Esophagus muscularis mucosa (tissue), 4 donors: ENCODE measurements around the gene GSTCD.

ENCODE experiments used
- EP300 ChIP-seq: sonication (generic); formaldehyde crosslinking; IDR thresholded peaks from one replicate; pipeline ENCODE4 v1.6.1; 2017; ENCODE audit warnings: antibody characterized with exemption
- POLR2A ChIP-seq: fragments of 450-650 bp; IDR thresholded peaks from one replicate; pipeline ENCODE4 v1.6.1; 2017; ENCODE audit warnings: antibody characterized with exemption, moderate library complexity, mild to moderate bottlenecking, low read depth
- TF ChIP-seq, protein P1 (sequence below), 3 experiments: fragments of 200-600 bp in 2 of 3; fragments of 450-650 bp in 1 of 3; sonication (generic) in 2 of 3; IDR thresholded peaks; one replicate each; pipeline ENCODE4 v1.5.1; 2017 to 2019; ENCODE audit warnings: antibody characterized with exemption in 3 of 3, mild to moderate bottlenecking in 2 of 3, moderate library complexity in 1 of 3

DNA sequence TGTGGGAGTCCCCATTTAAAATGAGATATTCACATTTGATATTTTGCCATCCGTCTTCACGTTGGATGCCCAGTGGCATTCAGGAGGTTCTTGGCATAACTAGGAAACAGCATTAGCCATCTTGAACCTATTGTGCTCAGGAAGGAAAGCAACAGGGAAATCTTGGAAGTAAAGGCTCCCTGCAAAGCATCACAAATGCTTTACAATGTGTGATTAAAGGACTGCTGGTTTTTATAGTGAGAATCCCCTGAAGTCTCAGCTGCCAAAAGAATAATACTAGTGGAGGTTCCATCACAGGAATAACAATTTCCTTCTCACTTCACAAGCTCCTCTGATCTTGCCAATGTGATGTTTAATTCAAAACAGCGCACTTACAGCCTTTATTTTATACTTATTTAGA lies 137.0 kb downstream of the GSTCD start:
- TF ChIP-seq, protein P1, sequence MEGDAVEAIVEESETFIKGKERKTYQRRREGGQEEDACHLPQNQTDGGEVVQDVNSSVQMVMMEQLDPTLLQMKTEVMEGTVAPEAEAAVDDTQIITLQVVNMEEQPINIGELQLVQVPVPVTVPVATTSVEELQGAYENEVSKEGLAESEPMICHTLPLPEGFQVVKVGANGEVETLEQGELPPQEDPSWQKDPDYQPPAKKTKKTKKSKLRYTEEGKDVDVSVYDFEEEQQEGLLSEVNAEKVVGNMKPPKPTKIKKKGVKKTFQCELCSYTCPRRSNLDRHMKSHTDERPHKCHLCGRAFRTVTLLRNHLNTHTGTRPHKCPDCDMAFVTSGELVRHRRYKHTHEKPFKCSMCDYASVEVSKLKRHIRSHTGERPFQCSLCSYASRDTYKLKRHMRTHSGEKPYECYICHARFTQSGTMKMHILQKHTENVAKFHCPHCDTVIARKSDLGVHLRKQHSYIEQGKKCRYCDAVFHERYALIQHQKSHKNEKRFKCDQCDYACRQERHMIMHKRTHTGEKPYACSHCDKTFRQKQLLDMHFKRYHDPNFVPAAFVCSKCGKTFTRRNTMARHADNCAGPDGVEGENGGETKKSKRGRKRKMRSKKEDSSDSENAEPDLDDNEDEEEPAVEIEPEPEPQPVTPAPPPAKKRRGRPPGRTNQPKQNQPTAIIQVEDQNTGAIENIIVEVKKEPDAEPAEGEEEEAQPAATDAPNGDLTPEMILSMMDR (IDR thresholded peaks at IDR 0.05): no peak
- TF ChIP-seq POLR2A: no peak
- TF ChIP-seq EP300: no peak
